ENCODE data around the gene KCNH1. TPM values are rescaled to one million over a fixed set of nuclear protein-coding genes. Genes with fewer than 3 reads are reported as not detected.

KCNH1 gene
- total RNA-seq, 6 experiments from 2014 or later = 0.90 to 1.8 (median 1.5) TPM

DNA sequence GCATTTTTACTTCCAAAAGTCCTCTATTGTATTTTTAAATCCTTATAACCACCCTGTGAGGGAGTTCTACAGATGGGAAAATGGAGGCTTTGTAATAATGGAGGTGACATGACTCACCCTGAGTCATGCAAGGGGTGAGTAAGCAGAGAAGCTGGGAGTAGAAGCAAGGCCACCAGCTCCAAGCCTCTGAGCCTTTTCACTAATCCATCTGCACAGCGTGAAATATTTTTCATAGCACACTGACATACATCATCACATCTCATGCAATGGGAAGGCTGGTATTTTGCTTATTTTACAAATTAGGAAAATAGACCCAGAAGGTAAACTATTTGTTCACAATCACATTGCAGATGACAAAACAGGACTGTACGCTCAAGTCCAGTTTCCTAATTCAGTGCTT, 96.9 kb downstream of the KCNH1 start:
- Mint-ChIP-seq H3K9me3 (no peaks in the 10 kb centered on the region), H3K27ac (peak overlapping the region; percentile 95), H3K4me3 (peak overlapping the region; percentile 52), H3K4me1 (ENCODE audit: low read depth) (peaks cover 40% of the 10 kb centered on the region), H3K36me3 (ENCODE audit: low read depth) (0 out of 2 replicates have a peak, but pooled peaks cover 4% of the 10 kb centered on the region), H3K27me3 (ENCODE audit: insufficient read depth) (no peaks in the 10 kb centered on the region; the same call in 1 of the 2 replicates)
- DNase-seq = peak; percentile 96
- TF ChIP-seq, protein P1, sequence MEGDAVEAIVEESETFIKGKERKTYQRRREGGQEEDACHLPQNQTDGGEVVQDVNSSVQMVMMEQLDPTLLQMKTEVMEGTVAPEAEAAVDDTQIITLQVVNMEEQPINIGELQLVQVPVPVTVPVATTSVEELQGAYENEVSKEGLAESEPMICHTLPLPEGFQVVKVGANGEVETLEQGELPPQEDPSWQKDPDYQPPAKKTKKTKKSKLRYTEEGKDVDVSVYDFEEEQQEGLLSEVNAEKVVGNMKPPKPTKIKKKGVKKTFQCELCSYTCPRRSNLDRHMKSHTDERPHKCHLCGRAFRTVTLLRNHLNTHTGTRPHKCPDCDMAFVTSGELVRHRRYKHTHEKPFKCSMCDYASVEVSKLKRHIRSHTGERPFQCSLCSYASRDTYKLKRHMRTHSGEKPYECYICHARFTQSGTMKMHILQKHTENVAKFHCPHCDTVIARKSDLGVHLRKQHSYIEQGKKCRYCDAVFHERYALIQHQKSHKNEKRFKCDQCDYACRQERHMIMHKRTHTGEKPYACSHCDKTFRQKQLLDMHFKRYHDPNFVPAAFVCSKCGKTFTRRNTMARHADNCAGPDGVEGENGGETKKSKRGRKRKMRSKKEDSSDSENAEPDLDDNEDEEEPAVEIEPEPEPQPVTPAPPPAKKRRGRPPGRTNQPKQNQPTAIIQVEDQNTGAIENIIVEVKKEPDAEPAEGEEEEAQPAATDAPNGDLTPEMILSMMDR (IDR thresholded peaks at IDR 0.05) = no peak

DNA sequence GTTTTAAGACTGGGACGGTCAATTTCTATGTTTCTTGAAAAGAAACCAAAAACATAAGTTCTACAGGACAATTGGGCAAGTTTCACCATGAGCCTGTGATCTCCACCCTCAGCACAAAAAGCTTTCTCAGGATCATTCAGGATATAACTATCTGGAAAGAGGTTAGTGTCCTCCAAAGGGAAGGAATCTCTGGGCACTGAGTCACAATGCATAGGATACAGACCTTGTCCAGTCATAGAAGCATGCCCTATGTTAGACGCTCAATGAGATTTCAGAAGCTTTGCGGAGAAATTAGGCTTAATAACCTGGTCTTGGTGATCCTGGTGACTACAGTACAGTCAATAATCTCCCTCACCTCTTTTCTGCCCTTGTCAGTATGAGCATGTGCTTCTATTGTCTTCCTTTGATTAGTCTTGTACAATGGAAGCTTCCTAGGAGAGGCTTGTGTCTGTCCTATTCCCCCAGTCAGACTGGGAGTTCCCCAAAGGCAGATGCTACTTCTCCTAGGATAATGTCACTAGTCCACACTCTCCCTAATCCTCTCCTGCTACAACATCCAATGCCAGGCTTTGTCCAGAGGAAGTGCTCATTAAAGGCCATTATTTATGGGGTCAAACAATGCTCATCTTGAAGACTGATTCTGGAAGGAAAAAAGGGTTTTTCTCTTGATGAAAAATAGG, 97.4 kb downstream of the KCNH1 start:
- Mint-ChIP-seq H3K27ac (peak overlapping the region; percentile 95), H3K27me3 (ENCODE audit: insufficient read depth) (no peaks in the 10 kb centered on the region; the same call in 1 of the 2 replicates), H3K9me3 (no peaks in the 10 kb centered on the region), H3K4me1 (ENCODE audit: low read depth) (peaks cover 40% of the 10 kb centered on the region), H3K4me3 (peak overlapping the region; percentile 60), H3K36me3 (ENCODE audit: low read depth) (0 out of 2 replicates have a peak, but pooled peaks cover 4% of the 10 kb centered on the region)
- TF ChIP-seq, protein P1 (IDR thresholded peaks at IDR 0.05) = no peak
- DNase-seq = peak; percentile 21

DNA sequence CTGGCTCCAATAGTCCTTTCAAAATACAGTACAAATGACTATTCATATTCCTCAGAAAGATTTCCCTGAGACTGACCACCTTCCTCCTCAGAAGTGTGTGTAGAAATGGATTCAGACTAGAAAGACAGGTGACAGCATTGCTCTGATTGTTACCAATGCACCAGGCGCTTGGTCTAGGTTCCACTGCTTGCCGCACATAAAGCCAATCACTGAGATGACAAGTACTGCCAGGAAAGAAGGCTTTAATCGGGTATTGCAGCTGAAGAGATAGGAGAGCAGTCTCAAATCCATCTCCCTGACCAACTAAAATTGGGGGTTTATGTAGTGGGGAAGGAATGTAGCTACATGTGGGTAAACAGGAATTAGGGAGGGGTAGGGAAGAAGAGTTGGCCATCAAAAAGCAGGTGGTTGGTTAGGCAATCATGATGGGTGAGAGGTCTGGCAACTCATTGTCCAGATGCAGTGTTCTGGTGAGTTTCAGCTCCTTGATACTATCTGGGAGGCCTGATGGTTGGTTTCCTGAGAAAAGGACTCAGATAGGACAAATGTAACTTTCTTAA, 98.0 kb downstream of the KCNH1 start:
- no peak for DNase-seq
- Mint-ChIP-seq H3K27ac (peak overlapping the region; percentile 95), H3K9me3 (no peaks in the 10 kb centered on the region), H3K4me3 (peak overlapping the region; percentile 60), H3K4me1 (ENCODE audit: low read depth) (peaks cover 40% of the 10 kb centered on the region), H3K36me3 (ENCODE audit: low read depth) (0 out of 2 replicates have a peak, but pooled peaks cover 4% of the 10 kb centered on the region), H3K27me3 (ENCODE audit: insufficient read depth) (no peaks in the 10 kb centered on the region; the same call in 1 of the 2 replicates)
- TF ChIP-seq, protein P1 (IDR thresholded peaks at IDR 0.05) = no peak

DNA sequence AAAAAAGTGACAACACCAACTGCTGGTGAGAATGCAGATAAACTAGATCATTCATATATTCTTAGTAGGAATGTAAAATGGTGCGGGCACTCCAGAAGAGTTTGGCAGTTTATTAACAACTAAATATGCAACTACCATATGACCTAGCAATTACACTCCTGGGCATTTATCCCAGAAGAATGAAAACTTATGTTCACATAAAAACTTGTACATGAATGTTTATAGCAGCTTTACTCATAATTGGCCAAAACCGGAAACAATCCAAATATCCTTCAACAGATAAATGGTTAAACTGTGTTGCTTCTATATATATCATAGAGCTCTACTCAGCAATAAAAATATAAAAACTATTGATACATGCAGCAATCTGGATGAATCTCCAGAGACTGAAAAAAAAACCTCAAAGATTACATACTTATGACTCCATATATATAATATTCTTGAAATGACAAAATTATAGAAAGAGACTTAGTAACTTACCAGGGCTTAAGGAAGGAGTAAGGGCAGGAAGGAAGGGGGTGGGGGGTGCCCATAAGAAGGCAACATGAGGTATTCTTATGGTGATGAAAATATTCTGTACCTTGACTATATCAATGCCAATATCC, 99.9 kb downstream of the KCNH1 start:
- H3K27ac Mint-ChIP-seq = no peak overlapping the region
- H3K9me3 Mint-ChIP-seq = no peaks in the 10 kb centered on the region
- H3K27me3 Mint-ChIP-seq (ENCODE audit: insufficient read depth) = no peaks in the 10 kb centered on the region; the same call in 1 of the 2 replicates
- no peak for DNase-seq
- no peak overlapping the region for H3K4me3 Mint-ChIP-seq
- H3K36me3 Mint-ChIP-seq (ENCODE audit: low read depth) = 0 out of 2 replicates have a peak, but pooled peaks cover 4% of the 10 kb centered on the region
- peaks cover 40% of the 10 kb centered on the region for H3K4me1 Mint-ChIP-seq (ENCODE audit: low read depth)
- TF ChIP-seq, protein P1 (IDR thresholded peaks at IDR 0.05) = no peak

DNA sequence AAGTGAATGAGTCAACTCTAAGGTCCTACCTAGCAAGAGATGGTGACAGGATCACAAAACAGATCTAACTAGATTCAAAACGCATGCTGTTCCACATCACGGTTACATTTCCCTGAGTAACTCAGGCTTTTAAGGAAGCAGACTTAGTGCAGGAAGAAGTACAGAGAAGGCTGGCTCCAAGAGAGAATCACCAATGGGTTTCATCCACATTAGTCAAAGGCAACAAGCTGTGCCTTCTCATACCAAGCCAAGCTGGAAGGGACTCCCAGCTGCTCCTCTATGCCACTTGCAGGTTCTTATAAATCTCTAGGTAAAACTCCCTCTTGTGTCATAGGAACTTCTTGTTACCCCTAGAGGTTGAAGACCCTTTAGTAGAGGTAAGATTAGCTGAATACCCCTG, 109.0 kb downstream of the KCNH1 start:
- H3K36me3 Mint-ChIP-seq (ENCODE audit: low read depth) = no peaks in the 10 kb centered on the region

More for the DNA sequence above, 109.0 kb downstream of the KCNH1 start:
- DNase-seq = no peak
- no peaks in the 10 kb centered on the region for H3K9me3 Mint-ChIP-seq
- peaks cover 6% of the 10 kb centered on the region; the same call in 1 of the 2 replicates for H3K4me1 Mint-ChIP-seq (ENCODE audit: low read depth)
- TF ChIP-seq, protein P1 (IDR thresholded peaks at IDR 0.05) = no peak
- H3K27ac Mint-ChIP-seq = no peak overlapping the region
- H3K4me3 Mint-ChIP-seq = no peak overlapping the region
- no peaks in the 10 kb centered on the region; the same call in 1 of the 2 replicates for H3K27me3 Mint-ChIP-seq (ENCODE audit: insufficient read depth)

Measured in HFFc6 (cell line).